NOMO-1 treated with dmso at 0.1 percent for 144 hours (cell line): ENCODE data around the gene BSPRY.
"Not testable (repeated sequence)": the region's sequence is repeated elsewhere in the genome, so short reads cannot be mapped to it uniquely, and the experiment has no call there.

Source experiments
- DNase-seq: peaks from one replicate; lab custom pipeline; 2025; ENCODE audit not compliant: unreplicated experiment; lab: John Stamatoyannopoulos, UW

The BSPRY gene

DNA sequence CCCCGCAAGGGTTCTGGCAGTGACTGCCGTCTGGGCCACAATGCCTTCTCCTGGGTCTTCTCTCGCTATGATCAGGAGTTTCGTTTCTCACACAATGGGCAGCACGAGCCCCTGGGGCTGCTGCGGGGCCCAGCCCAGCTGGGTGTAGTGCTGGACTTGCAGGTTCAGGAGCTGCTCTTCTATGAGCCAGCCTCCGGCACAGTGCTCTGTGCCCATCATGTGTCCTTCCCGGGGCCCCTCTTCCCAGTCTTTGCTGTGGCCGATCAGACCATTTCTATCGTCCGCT lies 20.5 kb downstream of the BSPRY start:
- no peak for DNase-seq

DNA sequence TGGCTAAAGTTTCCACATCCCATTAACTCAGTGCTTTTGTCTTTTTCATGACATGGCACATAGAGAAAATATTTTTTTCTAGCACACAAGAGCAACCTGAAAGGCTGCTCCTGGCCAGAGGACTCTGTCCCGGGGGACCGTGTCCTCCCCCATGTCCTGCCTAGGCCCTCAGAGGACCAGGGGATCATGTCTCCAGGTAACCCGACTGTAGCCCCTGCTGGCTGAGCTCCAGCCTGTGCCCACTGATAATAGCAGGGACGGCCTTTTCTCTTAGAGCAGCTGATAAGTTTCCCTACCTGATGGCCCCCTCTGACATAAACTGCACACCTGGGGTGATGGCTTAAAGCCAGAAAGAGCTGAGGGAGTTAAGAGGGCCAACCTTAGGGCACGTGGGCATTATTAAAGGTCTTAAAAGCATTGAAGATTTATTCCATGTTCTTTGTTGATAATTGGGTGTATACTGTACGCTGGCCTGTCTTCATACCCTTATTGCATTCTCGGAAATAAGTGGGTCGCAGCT lies 21.5 kb downstream of the BSPRY start:
- DNase-seq, result no peak

- DNase-seq, result no peak
Observed at GRCh38 chr9:113372059-113372458, 22.7 kb downstream of the BSPRY start.

GRCh38 chr9:113373256-113373655 lies 23.9 kb downstream of the BSPRY start:
- DNase-seq, result no peak

DNA sequence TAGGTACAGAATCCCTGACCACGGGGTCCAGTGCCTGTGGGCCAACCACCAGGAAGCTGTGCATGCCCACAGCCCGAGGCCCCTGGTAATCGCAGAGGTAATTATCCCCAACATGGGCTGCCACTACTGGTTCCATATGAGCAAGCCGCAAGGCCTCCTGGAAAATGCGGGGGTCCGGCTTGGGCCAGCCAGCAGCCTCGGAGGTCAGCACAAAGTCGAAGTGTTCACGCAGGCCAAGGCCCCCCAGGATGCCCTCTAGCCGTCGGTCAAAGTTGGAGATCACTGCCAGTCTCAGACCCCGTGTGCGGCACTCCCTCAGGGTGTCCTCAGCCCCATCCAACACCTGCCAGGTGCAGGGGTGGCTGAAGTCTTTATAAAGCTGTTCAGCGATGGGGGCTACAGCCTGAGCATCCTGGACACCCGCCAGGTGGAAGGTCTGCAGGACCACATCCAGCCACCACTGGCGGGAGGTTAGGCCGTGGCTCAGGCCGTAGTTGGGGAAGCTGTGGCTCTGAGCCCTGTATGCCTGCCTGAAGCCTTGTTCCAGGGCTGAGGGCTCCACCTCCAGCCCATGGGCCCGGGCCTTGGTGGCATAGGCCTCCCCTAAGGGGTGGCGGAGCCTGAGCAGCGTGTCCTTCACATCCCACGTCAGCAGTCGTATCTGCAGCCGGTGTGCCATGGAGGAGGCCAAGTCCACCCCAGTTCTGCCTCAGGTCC lies 24.5 kb downstream of the BSPRY start:
- DNase-seq, result no peak

GRCh38 chr9:113375057-113376023 lies 26.0 kb downstream of the BSPRY start:
- DNase-seq, result no peak

DNA sequence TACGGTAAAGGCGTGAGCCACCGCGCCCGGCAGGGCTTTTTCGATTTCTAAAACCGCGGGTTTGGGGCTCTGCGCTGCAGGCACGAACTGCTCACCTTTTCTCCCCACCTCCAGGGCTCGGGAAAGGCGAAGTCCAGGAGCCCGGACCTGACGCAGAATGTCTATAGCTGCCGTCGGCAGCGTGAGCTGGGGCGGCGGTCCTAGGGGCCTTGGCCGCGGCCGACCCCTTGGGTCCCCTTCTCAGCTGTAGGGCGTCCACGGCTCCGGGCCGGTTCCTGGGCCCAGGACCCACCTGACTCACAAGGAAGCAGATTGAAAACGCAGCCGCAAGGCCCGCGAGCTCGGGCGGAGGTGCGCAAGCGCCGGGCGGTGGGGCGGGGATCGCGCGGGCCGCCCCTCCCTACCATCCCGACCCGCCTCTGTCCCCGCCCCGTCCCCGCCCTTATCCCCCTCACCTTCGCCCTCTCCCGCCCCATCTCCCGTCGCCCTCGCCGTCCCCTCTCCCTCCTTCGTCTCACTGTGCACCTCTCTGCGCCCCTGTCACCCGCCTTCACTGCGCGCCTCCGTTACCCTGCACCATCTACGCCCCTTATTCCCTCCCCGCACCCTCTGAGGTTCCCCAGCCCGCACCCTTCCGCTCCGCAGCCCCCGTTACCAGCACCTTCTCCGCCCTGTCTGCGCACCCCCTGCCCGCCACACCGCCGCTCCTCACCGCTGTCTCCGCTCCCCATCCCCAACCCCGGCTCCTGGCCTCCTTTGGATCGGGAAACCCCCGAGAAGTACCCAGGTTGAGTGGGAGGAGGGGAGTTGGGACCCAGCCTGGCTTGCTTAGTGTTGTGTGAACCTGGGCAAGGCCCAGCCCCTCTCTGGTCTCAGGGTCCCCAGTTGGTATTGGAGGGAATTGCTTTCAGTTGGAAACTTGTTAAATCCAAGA lies 27.6 kb downstream of the BSPRY start, which contains the start of gene HDHD3:
HDHD3 (minus strand) TSS at position 353 of the 934 bp plus-strand sequence. CDS start 2,632 bp downstream, outside the sequence.
- DNase-seq, result peak; percentile 69

DNA sequence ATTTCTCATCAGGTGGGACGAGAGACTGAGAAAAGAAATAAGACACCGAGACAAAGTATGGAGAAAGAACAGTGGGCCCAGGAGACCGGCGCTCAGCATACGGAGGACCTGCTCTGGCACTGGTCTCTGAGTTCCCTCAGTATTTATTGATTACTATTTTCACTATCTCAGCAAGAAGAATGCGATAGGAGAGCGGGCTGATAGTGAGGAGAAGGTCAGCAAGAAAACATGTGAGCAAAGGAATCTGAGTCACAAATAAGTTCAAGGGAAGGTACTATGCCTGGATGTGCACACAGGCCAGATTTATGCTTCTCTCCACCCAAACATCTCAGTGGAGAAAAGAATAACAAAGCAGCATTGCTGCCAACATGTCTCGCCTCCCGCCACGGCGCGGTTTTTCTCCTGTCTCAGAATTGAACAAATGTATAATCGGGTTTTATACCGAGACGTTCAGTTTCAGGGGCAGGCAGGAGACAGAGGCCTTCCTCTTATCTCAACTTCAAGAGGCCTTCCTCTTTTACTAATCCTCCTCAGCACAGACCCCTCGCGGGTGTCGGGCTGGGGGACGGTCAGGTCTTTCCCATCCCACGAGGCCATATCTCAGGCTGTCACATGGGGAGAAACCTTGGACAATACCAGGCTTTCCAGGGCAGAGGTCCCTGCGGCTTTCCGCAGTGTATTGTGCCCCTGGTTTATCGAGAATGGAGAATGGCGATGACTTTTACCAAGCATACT lies 29.9 kb downstream of the BSPRY start:
- not testable (repeated sequence) for DNase-seq

DNA sequence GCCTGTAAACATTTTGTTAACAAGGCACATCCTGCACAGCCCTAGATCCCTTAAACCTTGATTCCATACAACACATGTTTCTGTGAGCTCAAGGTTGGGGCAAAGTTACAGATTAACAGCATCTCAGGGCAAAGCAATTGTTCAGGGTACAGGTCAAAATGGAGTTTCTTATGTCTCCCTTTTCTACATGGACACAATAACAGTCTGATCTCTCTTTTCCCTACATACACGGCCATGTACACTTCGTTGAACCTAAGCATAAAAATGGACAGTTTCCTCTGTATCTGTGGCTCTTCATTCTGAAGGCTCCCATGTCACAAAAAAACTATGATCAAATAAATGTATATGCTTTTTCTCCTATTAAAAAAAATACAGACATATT lies 30.5 kb downstream of the BSPRY start:
- not testable (repeated sequence) for DNase-seq

GRCh38 chr9:113380869-113381378 lies 31.6 kb downstream of the BSPRY start:
- DNase-seq, result no peak

DNA sequence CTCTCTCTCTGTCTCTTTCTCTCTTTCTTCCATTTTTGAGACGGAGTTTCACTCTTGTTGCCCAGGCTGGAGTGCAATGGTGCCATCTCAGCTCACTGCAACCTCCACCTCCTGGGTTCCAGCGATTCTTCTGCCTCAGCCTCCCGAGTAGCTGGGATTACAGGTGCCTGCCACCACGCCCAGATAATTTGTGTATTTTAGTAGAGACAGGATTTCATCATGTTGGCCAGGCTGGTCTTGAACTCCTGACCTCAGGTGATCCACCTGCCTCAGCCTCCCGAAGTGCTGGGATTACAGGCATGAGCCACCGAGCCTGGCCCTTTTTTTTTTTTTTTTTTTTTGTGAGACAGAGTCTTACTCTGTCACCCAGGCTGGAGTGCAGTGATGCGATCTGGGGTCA lies 32.1 kb downstream of the BSPRY start:
- DNase-seq, result not testable (repeated sequence)

DNA sequence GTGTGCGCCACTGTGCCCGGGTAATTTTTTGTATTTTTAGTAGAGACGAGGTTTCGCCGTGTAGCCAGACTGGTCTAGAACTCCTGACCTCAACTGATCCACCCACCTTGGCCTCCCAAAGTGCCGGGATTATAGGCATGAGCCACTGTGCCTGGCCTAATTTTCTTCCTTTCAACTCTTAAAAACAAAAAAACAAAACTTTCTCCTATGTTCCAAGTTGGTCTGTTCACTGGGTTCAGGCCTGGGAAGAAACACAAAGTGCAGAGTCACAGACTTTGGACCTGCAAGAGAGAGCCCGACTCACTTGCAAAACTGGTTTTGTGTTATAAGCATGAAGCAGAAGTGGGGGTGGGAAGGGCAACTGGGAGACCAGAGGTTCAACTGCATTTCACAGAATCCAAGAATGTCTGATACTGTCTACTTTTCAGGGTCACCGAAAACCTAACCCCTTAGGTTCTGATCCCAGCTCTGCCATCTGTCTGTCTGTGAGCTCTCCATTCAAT lies 32.6 kb downstream of the BSPRY start:
- DNase-seq, result no peak

DNA sequence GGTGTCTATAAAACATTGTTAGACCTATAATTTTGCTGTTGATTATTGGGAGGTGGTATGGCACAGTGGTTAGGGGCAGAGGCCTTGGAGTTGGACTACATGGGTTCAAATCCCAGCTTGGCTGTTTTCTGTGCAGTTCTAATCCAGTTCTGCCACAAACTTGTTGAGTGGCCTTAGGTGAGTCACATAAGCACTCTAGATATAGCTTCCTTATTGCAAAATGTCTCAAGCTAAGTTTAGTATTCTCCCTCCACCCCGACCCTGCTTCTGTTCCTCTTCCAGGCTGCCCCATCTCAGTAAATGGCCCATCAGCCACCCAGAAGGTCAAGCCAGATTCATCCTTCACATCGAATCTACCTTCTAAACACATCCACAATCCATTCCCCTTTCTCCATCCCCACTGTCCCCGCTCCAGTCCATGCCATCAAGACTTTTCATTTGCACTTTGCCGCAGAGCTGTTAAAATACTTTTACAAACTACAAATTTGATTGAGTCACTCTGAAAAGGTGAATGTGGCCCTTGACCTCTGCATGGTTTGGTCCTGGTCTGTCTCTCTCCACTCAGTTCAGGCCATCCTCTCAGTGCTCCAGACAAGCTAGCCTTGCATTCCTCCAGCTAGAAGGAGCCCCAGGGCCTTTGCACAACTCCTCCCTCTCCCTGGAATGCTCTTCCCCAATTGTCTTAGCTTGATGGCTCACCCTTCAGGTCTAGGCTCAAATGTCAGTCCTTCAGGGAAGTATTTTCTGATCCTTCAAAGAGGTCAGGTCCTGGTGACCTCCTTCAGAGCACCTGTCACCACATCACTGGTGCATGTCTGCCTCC lies 37.4 kb downstream of the BSPRY start:
- DNase-seq, result peak; percentile 59

- DNase-seq, result no peak
Observed at GRCh38 chr9:113387560-113388230, 38.4 kb downstream of the BSPRY start.

- DNase-seq, result no peak
Observed at GRCh38 chr9:113388833-113389232, 39.5 kb downstream of the BSPRY start.

- no peak for DNase-seq
Observed at GRCh38 chr9:113389451-113389850, 40.1 kb downstream of the BSPRY start.

DNA sequence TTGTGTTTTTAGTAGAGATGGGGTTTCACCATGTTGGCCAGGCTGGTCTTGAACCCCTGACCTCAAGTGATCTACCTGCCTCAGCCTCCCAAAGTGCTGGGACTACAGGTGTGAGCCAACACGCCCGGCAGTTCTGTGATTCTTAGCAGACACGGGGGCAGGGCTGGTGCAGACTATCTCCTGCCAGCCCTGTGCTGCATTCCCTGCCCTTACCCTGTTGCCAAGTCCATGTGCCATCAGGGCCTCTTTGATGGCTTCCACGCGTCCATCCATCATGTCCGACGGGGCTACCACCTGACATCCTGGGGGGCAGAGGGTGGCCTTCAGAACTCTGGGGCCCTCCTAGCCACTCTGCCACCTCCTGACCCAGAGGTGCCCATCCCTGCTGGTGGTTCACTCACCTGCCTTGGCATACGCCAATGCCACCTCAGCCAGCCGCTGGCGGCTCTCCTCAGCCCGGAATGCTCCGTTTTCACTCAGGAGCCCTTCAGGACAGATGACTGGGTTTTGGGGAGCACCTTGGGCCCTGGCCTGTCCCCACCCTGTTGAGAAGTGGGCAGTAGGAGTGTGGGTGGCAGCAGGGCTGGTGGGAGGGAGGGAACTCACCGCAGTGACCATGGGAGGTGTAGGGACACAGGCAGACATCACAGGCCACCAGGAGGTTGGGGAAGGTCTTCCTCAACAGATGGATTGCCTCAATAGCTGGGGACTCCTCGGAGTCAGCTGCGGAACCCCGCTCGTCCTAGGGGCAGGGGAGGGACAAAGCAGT lies 41.0 kb downstream of the BSPRY start:
- no peak for DNase-seq

DNA sequence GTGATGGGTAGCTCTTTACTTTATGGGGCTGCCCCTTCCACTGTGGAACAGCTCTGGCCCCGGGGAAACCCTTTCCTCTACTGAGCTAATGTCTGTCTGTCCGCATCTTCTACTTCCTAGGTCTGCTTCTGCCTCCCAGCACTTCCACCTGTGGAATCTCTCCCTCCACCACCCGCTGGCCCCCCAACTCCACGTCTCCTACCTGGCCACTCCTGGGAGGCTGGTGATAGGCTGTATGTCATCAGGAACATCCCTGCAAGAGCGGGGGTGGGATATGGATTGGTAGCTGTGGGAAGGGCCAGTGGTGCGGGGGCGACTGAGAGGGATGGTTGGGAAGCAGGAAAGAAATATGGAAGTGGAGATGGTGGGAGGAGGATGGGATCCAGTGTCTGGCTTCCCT lies 42.6 kb downstream of the BSPRY start:
- DNase-seq, result no peak
